GM21526 (cell line): ENCODE results near the gene PACRG.

Experiments used
- ATAC-seq: cut with Tn5 transposase; IDR thresholded peaks from one replicate; pipeline ENCODE4 v1.9.1; 2021; ENCODE audit warnings: moderate library complexity; ENCODE audit not compliant: unreplicated experiment, low FRiP score

PACRG gene

DNA sequence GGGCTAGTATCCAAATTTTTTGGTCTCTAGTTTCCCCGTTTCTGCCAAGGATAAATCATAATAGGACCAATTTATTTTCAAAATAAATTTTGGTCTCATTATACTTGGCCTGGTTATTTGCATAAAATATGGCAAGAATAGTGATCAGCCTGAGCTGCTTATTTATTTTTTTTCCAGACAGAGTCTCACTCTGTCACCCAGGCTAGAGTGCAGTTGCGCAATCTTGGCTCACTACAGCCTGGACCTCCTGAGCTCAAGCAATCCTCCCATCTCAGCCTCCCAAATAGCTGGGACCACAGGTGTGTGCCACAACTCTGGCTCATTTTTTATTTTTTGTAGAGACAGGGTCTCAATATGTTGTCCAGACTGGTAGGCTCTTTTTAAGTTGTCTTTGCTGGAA is 329.5 kb downstream of the PACRG start:
- no peak for ATAC-seq

DNA sequence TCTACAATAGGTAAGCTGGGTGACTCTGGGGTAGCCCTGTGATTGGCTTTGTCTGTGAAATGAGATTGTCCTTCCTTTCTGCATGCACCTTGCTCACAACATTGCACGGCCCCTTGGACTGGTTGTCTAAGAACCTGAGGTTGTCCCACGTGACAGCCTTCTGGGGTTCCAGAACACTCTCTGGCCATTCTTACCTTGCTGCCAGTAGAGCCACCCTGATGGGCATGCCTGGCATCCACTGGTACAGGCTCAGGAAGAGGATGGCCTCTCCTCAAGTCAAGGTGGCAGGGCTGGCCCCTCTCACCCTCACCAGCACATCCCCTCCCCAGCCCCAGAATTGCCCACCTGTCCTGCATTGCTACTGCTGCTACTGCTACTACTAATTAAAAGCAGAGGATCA is 335.0 kb downstream of the PACRG start:
- ATAC-seq: no peak

DNA sequence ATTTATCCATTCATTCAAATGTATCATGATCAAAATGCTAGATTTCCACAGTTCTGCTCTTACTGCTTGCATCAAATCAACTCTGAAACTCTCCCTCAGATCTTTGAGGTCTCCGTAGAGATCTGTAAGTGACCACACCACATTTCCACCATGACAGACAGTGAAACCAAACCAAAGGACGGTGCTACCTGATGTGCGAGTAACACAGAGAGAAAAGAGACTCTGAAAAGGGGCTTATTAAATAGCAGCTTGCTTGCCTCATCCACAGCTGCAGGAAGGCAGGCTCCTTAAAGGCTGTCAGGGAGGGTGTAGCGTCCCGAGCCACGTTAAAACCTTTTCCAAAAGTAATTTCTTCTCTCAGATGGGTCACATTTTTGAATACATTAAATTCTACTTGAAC is 335.8 kb downstream of the PACRG start:
- no peak for ATAC-seq

DNA sequence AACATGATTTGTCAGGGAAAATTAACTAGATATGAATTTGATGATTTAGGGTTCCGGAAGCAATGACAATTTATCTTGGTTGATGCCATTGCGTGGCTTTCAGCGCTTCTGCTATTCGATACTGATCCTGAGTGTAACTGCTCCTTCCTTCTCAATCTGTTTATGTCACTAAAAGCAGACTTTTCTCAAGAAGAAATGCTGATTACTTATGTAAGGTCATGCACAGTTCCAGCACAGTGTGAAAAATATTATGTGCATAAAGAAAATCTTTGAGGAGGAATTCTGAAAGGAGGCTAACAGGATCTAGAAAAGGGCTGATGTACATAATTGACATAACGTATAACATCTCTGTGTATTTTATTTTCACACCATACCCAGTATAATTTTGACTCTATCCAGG is 336.6 kb downstream of the PACRG start:
- ATAC-seq: no peak

DNA sequence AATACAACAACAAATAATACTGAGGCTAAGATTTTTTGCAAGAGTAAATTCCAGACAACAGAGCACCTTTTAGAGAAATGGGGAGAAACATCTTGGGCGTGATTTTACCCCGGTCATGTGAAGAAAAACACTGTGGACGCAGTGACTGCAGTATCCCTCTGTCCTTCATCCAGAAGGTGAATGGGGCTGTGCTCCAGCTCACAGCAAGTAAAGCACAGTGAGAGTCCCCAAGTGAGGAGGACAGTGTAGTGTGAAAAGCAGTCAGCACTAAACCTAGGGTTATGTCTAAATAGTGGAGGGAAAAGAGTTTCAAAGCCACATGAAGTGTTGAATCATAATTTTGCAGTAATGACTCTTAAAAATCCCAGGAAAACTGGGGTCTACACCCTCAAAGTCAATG is 338.4 kb downstream of the PACRG start:
- no peak for ATAC-seq

DNA sequence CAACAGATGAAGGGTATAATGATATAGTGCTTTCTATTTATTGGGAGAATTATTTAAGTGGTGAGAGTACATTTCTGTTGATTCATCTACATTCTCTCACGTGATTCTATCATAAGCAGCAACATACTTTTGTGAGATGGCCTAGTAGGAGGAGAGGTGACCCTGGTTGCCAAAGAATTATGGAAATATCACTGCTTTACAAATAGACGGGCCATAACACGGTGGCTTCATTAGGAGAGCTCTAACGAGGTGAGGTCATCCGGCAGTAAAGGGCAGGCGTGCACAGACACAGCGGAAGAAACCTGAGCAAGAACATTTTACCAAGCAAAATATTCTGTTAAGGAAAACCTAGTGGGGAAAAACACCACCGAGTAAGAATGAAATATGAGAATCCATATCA is 349.4 kb downstream of the PACRG start:
- ATAC-seq: no peak

DNA sequence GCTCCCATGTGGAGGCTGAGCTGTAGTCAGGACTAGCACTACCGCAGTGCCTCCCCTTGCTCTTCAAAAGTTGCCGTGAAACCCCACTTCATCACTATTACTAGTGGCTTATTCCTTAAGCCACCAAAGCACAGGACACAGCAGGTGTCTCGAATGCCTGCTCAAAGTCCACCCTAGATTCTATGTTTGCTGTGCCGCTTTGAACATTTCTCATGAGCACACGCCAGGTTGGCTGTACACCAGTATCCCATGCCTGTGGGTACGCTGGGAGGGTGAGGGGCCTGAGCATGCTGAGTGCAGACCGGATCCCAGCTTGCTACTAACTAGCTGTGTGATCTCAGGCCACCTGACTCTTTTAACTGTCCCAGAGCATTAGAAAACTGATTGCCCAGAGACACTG is 350.9 kb downstream of the PACRG start:
- ATAC-seq: no peak

DNA sequence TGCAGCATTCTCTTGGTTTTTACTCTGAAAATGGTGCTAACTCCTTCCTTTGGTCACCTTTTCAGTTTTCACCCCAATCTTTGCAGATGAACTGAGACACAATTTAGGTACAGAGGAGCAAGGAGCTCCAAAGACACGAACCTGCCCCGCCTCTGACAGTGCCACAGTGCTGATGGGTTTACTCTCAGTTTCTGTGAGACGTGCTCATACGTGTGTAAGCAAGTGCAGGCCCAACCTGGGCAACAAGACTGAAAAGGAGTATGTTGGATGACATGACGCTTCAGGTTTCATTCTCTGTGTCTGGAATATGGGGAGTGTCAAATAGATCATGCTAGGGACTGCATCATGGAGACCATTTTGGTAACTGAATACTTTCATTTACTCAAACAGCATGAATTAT is 352.5 kb downstream of the PACRG start:
- ATAC-seq: no peak

DNA sequence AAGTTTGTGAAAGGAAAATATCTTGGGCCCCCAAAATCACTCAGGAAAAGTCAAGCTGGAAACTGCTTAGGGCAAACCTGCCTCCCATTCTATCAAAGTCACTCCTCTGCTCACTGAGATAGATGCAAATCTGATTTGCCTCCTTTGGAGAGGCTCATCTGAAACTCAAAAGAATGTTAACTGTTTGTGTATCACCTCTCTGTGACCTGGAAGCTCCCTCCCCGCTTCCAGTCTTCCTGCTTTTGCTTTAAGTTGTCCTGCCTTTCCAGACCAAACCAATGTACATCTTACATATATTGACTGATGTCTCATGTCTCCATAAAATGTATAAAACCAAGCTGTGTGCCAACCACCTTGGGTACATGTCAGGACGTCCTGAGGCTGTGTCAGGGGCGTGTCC is 355.4 kb downstream of the PACRG start:
- no peak for ATAC-seq

DNA sequence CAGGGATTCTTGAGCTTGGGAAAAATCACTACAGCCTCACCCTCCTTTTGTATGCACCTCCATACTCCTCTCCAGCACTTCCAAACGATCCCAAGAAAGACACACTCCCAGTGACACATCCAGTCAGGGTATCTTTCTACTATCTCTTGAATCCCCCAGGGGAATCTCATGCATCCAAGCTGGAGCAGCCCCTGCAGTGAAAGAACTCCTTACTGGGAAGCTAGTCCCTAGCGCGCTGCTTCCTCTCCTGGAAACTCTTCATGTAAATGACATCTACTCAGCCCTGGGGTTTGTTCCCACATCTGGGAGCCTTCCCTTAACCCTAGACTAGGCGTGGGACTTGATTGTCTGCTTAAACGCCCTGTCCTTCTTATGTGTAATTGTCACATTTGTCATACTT is 357.7 kb downstream of the PACRG start:
- no peak for ATAC-seq

DNA sequence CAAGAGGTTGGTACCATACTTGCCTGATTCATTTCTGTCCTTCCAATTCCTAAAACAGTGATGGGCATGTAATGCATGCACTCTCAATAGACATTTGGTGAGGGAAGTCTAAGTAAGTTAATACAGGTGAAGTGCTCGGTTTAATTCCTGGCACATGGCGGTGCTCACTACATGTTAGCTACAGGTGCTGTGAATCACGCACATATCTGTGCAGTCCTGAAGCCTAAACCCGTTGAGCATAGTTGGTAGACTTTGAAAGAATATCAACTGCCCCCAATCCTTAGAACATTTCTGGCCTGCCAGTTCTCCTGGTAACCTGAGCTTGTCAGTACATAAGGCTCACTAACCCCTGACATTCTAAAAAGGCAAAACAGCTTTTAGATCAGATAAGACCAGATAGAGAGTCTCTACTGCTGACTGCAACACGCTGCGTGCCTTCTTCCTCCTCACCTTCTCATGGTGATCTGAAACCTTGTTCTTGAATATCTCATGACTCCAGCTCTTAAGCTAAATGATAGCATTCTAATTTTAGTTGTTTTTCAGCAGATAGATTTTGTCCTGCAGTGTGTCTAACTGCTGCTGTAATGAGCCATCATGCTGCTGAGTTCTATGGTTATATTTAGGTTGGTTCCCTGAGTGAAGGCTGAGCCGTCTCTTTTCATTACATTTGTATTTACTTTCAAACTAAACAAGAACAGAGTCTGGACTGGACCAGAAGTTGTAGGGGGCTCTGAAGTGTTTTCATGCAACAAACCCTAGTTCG is 358.3 kb downstream of the PACRG start:
- no peak for ATAC-seq

DNA sequence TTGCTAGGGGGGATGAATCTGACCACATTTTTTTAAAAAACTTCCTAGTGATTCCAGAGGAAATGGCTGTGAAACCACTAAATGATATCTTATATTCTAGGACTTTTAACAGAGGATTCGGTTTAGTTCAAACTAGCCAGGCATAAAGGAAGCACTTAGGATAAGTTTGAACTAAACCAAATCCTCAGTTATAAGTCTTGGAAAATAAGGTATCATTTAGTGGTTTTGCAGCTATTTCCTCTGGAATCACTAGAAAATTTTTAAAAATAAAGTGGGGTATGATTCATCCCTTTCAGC is 358.8 kb downstream of the PACRG start:
- ATAC-seq: no peak

DNA sequence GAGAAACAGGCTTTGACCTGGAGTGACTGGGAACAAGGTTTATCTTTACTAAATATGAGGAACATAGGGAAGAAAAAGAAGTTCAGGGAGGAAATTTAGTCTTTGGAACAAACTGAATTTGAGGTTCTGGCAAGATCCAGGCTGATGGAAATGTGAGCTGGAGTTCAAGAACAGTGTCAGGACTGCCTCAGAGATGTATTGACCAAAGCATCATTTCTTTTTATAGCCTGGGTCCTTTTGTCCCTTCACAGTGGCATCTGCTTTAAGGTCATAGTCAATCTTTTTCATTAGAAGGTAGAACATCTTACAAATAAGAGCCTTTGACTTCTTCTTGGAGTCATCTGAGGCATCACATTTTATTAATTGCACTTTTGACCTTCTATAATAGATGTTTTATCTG is 360.2 kb downstream of the PACRG start:
- ATAC-seq: no peak

DNA sequence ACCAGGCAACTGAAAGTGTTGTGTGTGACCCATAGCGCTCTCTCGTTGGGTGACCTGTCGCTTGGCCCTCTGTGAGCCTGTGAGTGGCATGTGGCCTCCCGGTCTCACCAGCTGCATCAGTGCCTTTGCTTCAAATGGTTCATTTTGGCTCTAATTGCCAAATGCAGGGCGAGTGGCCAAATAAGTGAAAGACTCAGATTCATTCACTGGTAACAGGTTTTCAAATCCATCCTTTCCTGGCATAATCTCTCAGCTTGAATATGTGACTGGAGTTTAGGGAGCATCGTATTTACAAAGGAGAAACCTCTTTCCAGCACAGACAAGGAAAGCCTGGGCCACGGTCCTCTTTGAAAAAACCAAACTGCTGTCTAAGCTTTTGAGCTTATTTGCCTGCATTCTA is 365.1 kb downstream of the PACRG start:
- no peak for ATAC-seq

DNA sequence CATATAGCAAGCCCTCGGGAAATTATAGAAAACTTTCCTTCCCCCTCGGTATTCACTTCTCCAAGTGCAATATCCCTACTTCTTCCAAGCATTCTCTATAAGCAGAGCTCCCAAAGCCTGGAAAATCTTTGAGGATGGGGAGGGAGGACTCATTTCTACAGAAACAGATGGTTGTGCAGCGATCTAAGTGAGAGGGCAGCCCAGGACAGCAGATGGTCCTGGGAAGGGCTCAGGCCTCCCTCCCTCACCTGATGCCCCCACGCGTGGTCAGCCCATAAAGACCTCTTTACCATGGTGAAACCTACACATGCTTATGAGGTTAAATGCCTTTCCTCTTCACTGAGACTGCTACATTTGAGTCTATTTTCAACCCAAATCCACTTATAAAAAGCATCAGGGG is 367.1 kb downstream of the PACRG start:
- no peak for ATAC-seq

DNA sequence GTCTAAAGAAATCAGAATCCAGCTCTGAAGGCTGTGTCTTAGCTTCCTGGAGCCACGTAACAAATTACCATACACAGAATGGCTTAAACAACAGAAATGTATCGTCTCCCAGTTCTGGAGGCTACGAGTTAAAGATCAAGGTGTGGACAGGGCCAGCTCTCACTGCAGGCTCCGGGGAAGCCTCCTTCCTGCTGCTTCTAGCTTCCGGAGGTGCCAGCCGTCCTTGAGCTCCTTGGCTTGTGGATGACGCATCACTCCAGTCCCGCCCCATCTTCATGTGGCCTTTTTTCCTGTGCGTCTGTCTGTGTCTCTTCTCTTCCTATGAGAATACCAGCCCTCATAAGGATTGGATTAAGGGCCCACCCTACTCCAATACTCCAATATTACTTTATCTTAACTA is 367.6 kb downstream of the PACRG start:
- ATAC-seq: no peak

DNA sequence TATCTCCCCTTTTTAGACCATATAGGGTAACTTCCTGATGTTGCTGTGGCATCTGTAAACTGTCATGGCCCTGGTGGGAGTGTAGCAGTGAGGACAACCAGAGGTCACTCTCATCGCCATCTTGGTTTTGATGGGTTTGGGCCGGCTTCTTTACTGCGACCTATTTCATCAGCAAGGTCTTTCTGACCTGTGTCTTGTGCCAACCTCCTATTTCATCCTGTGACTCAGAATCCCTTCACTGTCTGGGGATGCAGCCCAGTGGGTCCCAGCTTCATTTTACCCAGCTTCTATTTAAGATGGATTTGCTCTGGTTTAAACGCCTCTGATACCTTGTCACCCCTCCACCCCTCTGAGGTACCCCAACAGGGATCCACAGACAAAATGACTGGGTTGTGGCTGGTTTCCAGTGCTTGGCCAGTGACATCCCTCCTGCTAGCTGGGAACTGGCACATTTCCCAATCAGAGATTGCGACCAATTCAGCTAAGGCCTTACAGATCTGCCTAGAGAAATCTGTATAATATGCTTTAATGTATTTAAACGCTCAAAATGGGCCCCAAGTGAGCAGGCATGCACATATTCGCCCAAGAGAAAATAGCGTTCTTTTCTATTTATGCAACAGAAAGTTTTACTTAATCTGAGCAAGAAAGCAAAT is 371.2 kb downstream of the PACRG start:
- no peak for ATAC-seq

DNA sequence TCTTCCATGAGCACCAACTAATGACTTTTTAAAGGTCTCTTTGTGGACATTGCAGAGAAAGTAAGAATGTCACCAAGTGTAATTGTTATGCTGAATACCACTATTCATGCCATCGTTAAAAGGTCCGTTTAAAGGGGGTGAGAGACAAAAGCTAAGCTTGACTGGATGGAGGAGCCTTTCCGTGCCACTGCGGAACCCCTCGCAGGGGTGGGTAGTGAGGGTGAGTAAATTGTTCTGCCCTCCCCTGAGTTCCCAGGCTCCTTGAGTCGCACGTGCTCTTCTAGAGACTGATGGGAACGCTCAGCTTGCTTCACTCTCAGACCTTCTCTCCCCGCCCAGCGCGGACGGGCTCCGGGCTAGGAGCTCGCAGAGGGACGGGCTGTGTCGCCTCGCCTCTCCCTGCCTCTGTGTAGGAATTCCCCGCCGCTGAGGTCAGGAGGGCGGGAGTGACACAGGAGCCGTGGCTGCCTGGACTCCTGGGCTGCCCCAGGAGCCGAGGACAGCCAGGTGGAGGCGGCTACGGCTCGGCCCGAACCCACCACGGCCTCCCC is 371.9 kb downstream of the PACRG start:
- no peak for ATAC-seq

DNA sequence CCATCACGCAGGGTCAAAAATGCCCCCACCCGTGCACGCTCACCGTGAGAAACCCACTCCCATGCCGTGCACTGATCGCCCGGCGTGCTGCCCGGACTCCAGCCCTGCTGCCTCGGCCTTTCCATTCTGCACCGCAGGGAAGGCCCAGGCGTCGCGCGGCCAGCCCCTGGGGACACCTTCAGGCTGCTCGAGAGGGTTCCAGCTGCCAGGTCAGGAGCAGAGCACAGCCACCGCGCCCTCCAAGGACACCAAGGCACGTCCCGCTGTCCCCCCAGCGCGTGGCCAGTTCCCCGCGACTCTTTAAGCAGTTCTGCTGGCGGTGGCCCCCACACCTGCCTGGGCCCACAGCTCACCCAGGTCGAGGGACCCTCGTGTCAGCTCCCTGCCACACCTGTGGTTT is 372.5 kb downstream of the PACRG start:
- ATAC-seq: no peak

DNA sequence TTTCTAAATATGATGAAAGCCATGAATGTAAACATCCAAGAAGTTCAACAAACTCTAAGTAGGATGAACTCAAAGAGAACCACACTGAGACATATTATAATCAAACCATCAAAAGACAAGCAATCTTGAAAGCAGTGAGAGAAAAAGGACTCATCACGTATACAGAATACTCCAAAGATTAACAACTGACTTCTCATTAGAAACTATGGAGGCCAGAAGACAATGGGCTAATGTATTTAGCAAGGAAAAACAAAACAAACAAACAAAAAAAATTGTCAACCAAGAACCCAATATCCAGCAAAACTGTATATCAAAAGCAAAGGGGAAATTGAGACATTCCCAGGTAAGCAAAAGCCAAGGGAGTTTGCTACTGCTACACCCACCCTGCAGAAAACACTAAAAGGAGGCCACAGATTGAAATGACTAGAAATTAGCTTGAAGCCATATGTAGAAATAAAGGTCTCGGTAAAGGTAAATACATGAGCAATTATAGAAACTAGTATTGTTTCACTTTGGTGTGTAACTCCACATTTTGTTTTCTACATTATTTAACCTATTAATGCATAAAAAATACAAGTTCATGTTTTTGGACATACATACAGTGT is 385.7 kb downstream of the PACRG start:
- no peak for ATAC-seq

DNA sequence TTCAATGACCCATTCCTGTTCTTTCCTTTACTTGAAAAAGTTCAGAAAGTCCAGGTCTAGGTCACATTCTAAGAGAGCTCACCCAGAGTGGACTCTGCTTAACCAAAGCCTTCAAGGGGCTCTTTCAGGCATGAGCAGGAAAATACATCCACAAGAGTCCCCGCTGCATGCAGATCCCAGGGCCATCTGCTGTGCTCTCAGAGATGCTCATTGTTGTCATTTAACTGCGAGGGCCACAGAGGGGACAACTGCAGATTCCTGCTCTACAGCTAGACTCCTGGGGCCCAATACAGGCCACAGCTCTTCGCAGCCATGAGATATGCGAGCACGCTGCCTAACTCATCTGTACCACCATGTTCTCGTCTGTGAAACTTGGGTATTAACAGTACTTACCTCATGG is 391.2 kb downstream of the PACRG start:
- no peak for ATAC-seq

DNA sequence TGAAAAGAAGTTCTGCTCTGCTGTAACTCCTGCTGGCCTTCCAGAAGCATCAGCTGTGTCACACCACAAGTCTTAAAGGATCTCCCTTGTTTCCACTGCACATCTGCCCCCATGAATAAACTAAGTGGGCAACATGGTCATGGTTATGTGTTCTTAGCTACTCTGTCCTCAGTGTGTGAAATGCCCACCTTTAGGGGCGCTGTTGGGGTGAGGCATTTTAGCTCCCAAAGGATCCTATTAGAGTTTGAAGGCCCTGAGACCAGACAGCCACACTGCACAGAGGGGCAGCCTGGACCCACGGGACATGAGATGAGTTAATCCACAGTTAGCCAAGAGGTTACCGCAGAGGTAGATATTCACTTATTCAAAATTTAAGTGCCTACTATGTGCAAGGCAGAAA is 392.4 kb downstream of the PACRG start:
- no peak for ATAC-seq
